Gastrocnemius medialis (tissue), 4 donors: ENCODE results near the gene TNRC6B.

ENCODE experiments used
- POLR2A ChIP-seq, 2 donors: fragments of 450-650 bp; IDR thresholded peaks; one replicate each; pipeline ENCODE4 v1.6.1; 2017; ENCODE audit warnings: antibody characterized with exemption in 2 of 2, mild to moderate bottlenecking in 2 of 2, moderate library complexity in 2 of 2
- TF ChIP-seq, protein P1 (sequence below), 5 experiments: fragments of 450-650 bp in 3 of 5; fragments of 200-600 bp in 2 of 5; sonication (generic) in 2 of 5; IDR thresholded peaks in 4 of 5; conservative IDR thresholded peaks in 1 of 5; 1 replicate in 4 of 5; 2 replicates in 1 of 5; pipeline ENCODE4 v1.5.1; 2016 to 2019; ENCODE audit warnings: antibody characterized with exemption in 5 of 5, mild to moderate bottlenecking in 3 of 5, moderate library complexity in 3 of 5

DNA sequence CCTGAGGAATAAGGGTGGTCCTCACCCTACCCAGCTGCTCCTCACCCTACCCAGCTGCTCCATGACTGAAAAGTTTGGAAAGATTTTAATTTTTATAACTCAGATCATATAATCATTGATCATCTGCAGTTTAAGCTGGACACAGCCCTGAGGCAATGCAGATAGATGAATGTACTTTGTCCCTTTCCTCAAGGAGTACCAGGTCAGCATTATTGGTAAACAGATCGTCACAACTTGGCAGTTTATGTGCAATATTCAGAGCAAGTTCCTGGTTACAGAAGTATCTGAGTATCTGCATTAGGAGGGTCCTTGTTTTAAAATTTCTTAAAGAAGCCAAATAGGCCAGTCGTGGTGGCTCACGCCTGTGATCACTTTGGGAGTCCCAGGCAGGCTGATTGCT, 3.6 kb downstream of the TNRC6B start:
- TF ChIP-seq, protein P1, sequence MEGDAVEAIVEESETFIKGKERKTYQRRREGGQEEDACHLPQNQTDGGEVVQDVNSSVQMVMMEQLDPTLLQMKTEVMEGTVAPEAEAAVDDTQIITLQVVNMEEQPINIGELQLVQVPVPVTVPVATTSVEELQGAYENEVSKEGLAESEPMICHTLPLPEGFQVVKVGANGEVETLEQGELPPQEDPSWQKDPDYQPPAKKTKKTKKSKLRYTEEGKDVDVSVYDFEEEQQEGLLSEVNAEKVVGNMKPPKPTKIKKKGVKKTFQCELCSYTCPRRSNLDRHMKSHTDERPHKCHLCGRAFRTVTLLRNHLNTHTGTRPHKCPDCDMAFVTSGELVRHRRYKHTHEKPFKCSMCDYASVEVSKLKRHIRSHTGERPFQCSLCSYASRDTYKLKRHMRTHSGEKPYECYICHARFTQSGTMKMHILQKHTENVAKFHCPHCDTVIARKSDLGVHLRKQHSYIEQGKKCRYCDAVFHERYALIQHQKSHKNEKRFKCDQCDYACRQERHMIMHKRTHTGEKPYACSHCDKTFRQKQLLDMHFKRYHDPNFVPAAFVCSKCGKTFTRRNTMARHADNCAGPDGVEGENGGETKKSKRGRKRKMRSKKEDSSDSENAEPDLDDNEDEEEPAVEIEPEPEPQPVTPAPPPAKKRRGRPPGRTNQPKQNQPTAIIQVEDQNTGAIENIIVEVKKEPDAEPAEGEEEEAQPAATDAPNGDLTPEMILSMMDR (IDR thresholded peaks at IDR 0.05 in 4 of 5, conservative IDR thresholded peaks at IDR 0.05 in 1 of 5), result no peak
- no peak for TF ChIP-seq POLR2A (IDR thresholded peaks at IDR 0.05)
